GM12878 (cell line): ENCODE results near the gene SPDYE4. TPM values are rescaled to one million over a fixed set of nuclear protein-coding genes. Genes with fewer than 3 reads are reported as not detected.

Experiments
- ATAC-seq: fragments of 200-7000 bp; cut with Tn5 transposase; 3 replicates; pipeline ENCODE4 v1.9.1; 2020; ENCODE audit warnings: mild to moderate bottlenecking, moderate library complexity
- BruUV-seq: library from RNA; stranded (reverse); fragments of 400-500 nt; replicated peaks from 2 replicates; lab custom pipeline; 2021; lab: Mats Ljungman, UMichigan
- CTCF ChIA-PET: fragments of 300-600 bp; sonication (Branson Sonifier 250); formaldehyde crosslinking; extraction: SDS; loops from one replicate; lab custom pipeline; 2021; ENCODE audit warnings: inconsistent platforms; lab: Yijun Ruan, JAX
- POLR2A ChIA-PET: fragments of 350-600 bp; formaldehyde crosslinking; extraction: SDS; loops from one replicate; lab custom pipeline; 2021; ENCODE audit warnings: inconsistent platforms; lab: Charles Lee
- RAD21 ChIA-PET: fragments of 300-600 bp; sonication (Branson Sonifier 250); formaldehyde crosslinking; loops from one replicate; lab custom pipeline; 2023; ENCODE audit warnings: antibody characterized with exemption; ENCODE audit not compliant: unreplicated experiment; lab: Charles Lee
- SMC1A ChIA-PET: fragments of 300-600 bp; sonication (Branson Sonifier 250); formaldehyde crosslinking; loops from one replicate; lab custom pipeline; 2023; ENCODE audit not compliant: unreplicated experiment, uncharacterized antibody; lab: Charles Lee
- DNase-seq: peaks from one replicate; pipeline ENCODE4 v3.0.0-alpha.2; 2011; ENCODE audit warnings: low read depth, low spot score
- FAIRE-seq: peaks from 3 replicates; lab custom pipeline; 2011; peaks lifted over from hg19 to GRCh38; lab: Jason Lieb, UNC
- H2AFZ ChIP-seq: 2 replicates; pipeline ENCODE4 v1.6.0; 2011; ENCODE audit warnings: low read depth, low read length, control low read depth; ENCODE audit not compliant: control insufficient read depth
- H3K27ac ChIP-seq: 2 replicates; pipeline ENCODE4 v1.5.1; 2011; ENCODE audit warnings: control low read depth; ENCODE audit not compliant: control insufficient read depth, insufficient read depth
- H3K27me3 ChIP-seq, 2 experiments: replicated peaks in 1 of 2; 2 replicates each; pipeline versions ENCODE4 v1.6.0 to v1.6.1; 2011; ENCODE audit warnings: low read length in 1 of 2; ENCODE audit not compliant: control insufficient read depth in 2 of 2, insufficient read depth in 2 of 2
- H3K36me3 ChIP-seq, 2 experiments: 2 replicates each; pipeline ENCODE4 v1.5.1; 2011; ENCODE audit warnings: low read length in 1 of 2; ENCODE audit not compliant: control insufficient read depth in 2 of 2, insufficient read depth in 2 of 2
- H3K4me1 ChIP-seq: 2 replicates; pipeline ENCODE4 v1.6.1; 2011; ENCODE audit warnings: mild to moderate bottlenecking, low read length, moderate library complexity, mixed read lengths; ENCODE audit not compliant: control insufficient read depth, insufficient read depth
- H3K4me2 ChIP-seq: 2 replicates; pipeline ENCODE4 v1.6.0; 2011; ENCODE audit warnings: control low read depth; ENCODE audit not compliant: control insufficient read depth, insufficient read depth
- H3K4me3 ChIP-seq: fragments of 200-600 bp; sonication (generic); 2 replicates; pipeline ENCODE4 v1.5.1; 2016
- H3K79me2 ChIP-seq: 2 replicates; pipeline ENCODE4 v1.6.0; 2011; ENCODE audit warnings: low read length; ENCODE audit not compliant: control insufficient read depth, insufficient read depth
- H3K9ac ChIP-seq: 2 replicates; pipeline ENCODE4 v1.8.0; 2011; ENCODE audit warnings: low read length, control low read depth, mixed read lengths; ENCODE audit not compliant: control insufficient read depth, insufficient read depth
- H3K9me3 ChIP-seq: replicated peaks from 3 replicates; pipeline ENCODE4 v1.5.1; 2011; ENCODE audit warnings: mild to moderate bottlenecking, low read length; ENCODE audit not compliant: control insufficient read depth, insufficient read depth
- H4K20me1 ChIP-seq: 2 replicates; pipeline ENCODE4 v1.6.0; 2011; ENCODE audit not compliant: control insufficient read depth, insufficient read depth
- EED ChIP-seq: sonication (generic); IDR thresholded peaks from 2 replicates; pipeline ENCODE4 v1.6.1; 2016; ENCODE audit warnings: antibody characterized with exemption, low read depth
- ETV6 ChIP-seq, 2 experiments: fragments of 450-650 bp in 1 of 2; IDR thresholded peaks in 1 of 2; conservative IDR thresholded peaks in 1 of 2; 2 replicates each; pipeline ENCODE4 v1.6.1; 2014; ENCODE audit warnings: antibody characterized with exemption in 1 of 2, borderline replicate concordance in 1 of 2, low read depth in 1 of 2, mild to moderate bottlenecking in 1 of 2, moderate library complexity in 1 of 2
- EZH2 ChIP-seq: IDR thresholded peaks from 2 replicates; pipeline ENCODE4 v1.6.1; 2012; ENCODE audit warnings: low read depth, mild to moderate bottlenecking, control low read depth, inconsistent platforms, low read length, borderline replicate concordance; ENCODE audit not compliant: control insufficient read depth
- HDAC6 ChIP-seq: fragments of 200-600 bp; sonication (generic); IDR thresholded peaks from one replicate; pipeline ENCODE4 v1.8.0; 2017; ENCODE audit warnings: antibody characterized with exemption; ENCODE audit not compliant: unreplicated experiment
- NRF1 ChIP-seq: conservative IDR thresholded peaks from 2 replicates; pipeline ENCODE4 v1.6.1; 2011; ENCODE audit warnings: mild to moderate bottlenecking, low read depth, low read length, improper control_type of control experiment
- SMAD5 ChIP-seq: IDR thresholded peaks from 2 replicates; pipeline ENCODE4 v1.6.1; 2016; ENCODE audit warnings: antibody characterized with exemption, low read depth
- SRF ChIP-seq, 2 experiments: IDR thresholded peaks; 2 replicates each; pipeline ENCODE4 v1.6.1; 2011; ENCODE audit warnings: low read depth in 2 of 2, low read length in 2 of 2, mild to moderate bottlenecking in 1 of 2, moderate library complexity in 1 of 2
- STAT3 ChIP-seq: IDR thresholded peaks from 2 replicates; pipeline ENCODE4 v1.6.1; 2011; ENCODE audit warnings: low read depth, low read length, improper control_type of control experiment
- TCF3 ChIP-seq: IDR thresholded peaks from 2 replicates; pipeline ENCODE4 v1.6.1; 2012; ENCODE audit warnings: low read depth, mild to moderate bottlenecking, low read length, borderline replicate concordance; ENCODE audit not compliant: insufficient read depth
- ZBTB11 ChIP-seq: fragments of 450-650 bp; formaldehyde crosslinking; IDR thresholded peaks from 2 replicates; pipeline ENCODE4 v1.5.0; 2022; ENCODE audit warnings: mild to moderate bottlenecking, missing genetic modification characterization
- ZNF274 ChIP-seq: IDR thresholded peaks from one replicate; pipeline ENCODE4 v1.8.0; 2011; ENCODE audit not compliant: insufficient read length, insufficient read depth
- WGBS: methylation state at CpG from one replicate; pipeline ENCODE4 v1.1.6; 2016; ENCODE audit warnings: low lambda C conversion rate; ENCODE audit not compliant: insufficient replicate concordance, insufficient coverage; ENCODE audit errors: missing lambda C conversion rate; 5-methylcytosine and 5-hydroxymethylcytosine counted together
- in situ Hi-C: fragments of 300-500 bp; cut with MboI; formaldehyde crosslinking; loops from 9 replicates; pipeline ENCODE4 v1.14.3; 2018; ENCODE audit warnings: mixed read lengths
- intact Hi-C: fragments of 100-400 bp; cut with micrococcal nuclease; formaldehyde crosslinking; loops from one replicate; pipeline ENCODE4 v1.14.2; 2022; ENCODE audit not compliant: unreplicated experiment
- polyA plus RNA-seq, 11 experiments: library from polyadenylated mRNA; depleted of rRNA in 4 of 11; unstranded in 6 of 11; stranded (reverse) in 5 of 11; fragments of >200 nt; fragmentation: Nextera tagmentation in 4 of 11; fragmentation: Illumina TruSeq in 1 of 11; extraction: Ambion mirVana in 4 of 11; extraction: Trizol in 1 of 11; gene quantifications; 1 replicate in 1 of 11; 2 replicates in 10 of 11; pipeline versions ENCODE4 v1.2.1 to v1.2.3, GENCODE V29; 2011 to 2016; ENCODE audit warnings: inconsistent platforms in 2 of 11, missing spikeins in 2 of 11, low read depth in 1 of 11
- total RNA-seq, 4 experiments: library from RNA; depleted of rRNA in 3 of 4; stranded (reverse); fragments of >200 nt in 3 of 4; fragmentation: Illumina TruSeq in 1 of 4; extraction: Trizol in 1 of 4; gene quantifications; 2 replicates each; pipeline versions ENCODE4 v1.2.1 to v1.2.3, GENCODE V29; 2013 to 2021
- TF ChIP-seq, protein P1 (sequence below): fragments of 450-650 bp; IDR thresholded peaks from 2 replicates; pipeline ENCODE4 v1.6.1; 2014; ENCODE audit warnings: mild to moderate bottlenecking
- TF ChIP-seq, protein P2 (sequence below): IDR thresholded peaks from 2 replicates; pipeline ENCODE4 v1.6.1; 2012; ENCODE audit warnings: low read depth, low read length, improper control_type of control experiment

The SPDYE4 gene
- total and polyA plus RNA-seq, 10 of the 15 experiments (the other 5 are each of a cell fraction or from before 2014, with no cell fraction given): 0.07 to 0.18 TPM; not detected in 8

DNA sequence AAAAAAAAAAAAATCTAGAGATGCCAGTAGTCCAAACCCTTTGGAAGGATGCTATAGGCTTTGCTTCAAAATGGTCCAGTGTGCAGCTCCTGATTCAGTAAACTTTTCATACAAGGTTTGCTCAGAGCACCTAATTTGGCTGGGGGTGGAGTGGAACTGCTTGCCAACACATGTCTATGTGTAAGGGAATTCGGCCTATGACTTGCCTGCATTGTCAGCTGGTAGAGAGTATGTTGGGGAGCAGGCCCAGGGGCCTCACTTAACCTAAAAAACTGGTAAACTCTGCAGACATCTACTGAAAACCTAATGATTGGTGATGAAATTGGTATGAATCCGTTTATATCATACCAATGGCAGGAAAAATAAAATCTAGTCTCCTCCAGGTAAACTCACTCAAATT is 42.3 kb upstream of the SPDYE4 start:
- peaks cover 38 to 47% of the 10 kb centered on the region in 2 experiments for H3K36me3 ChIP-seq
- no peaks in the 10 kb centered on the region for H3K9me3 ChIP-seq
- H3K4me2 ChIP-seq: no peak overlapping the region
- no peak for ATAC-seq
- in situ Hi-C loops (no loop called here), intact Hi-C loops (loop anchor here (10.0 kb wide), 1 partner anchor 194 kb away; no protein-coding TSS in a partner anchor)
- peaks cover 9% of the 10 kb centered on the region for H3K4me1 ChIP-seq
- 58% methylated on average over 2 of the region's 2 CpGs for WGBS
- H3K79me2 ChIP-seq: no peaks in the 10 kb centered on the region
- no peak for FAIRE-seq
- POLR2A ChIA-PET: no interaction called here
- SMC1A ChIA-PET: interaction anchor here (0.7 to 2.1 kb wide), 3 partner anchors 15 to 196 kb away, joined by 3 to 5 read pairs (median 3); no protein-coding TSS in a partner anchor
- CTCF ChIA-PET: interaction anchor here (0.7 to 1.5 kb wide), 2 partner anchors 13 to 33 kb away, joined by 3 to 4 read pairs; no protein-coding TSS in a partner anchor
- H3K9ac ChIP-seq: no peak overlapping the region
- no peak for TF ChIP-seq ZNF274
- no peak for TF ChIP-seq SRF (IDR thresholded peaks at IDR 0.05; ENCODE audit: low read depth in 2 of 2, low read length in 2 of 2)
- no peak for TF ChIP-seq ETV6 (conservative IDR thresholded peaks at IDR 0.05 in 1 of 2, IDR thresholded peaks at IDR 0.05 in 1 of 2; ENCODE audit: borderline replicate concordance in 1 of 2, low read depth in 1 of 2)
- TF ChIP-seq, protein P1, sequence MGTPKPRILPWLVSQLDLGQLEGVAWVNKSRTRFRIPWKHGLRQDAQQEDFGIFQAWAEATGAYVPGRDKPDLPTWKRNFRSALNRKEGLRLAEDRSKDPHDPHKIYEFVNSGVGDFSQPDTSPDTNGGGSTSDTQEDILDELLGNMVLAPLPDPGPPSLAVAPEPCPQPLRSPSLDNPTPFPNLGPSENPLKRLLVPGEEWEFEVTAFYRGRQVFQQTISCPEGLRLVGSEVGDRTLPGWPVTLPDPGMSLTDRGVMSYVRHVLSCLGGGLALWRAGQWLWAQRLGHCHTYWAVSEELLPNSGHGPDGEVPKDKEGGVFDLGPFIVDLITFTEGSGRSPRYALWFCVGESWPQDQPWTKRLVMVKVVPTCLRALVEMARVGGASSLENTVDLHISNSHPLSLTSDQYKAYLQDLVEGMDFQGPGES: no peak
- no peak for TF ChIP-seq ZBTB11
- TF ChIP-seq EED: no peak
- TF ChIP-seq TCF3: no peak
- no peak for TF ChIP-seq STAT3
- TF ChIP-seq SMAD5: no peak
- TF ChIP-seq NRF1: no peak
- TF ChIP-seq, protein P2, sequence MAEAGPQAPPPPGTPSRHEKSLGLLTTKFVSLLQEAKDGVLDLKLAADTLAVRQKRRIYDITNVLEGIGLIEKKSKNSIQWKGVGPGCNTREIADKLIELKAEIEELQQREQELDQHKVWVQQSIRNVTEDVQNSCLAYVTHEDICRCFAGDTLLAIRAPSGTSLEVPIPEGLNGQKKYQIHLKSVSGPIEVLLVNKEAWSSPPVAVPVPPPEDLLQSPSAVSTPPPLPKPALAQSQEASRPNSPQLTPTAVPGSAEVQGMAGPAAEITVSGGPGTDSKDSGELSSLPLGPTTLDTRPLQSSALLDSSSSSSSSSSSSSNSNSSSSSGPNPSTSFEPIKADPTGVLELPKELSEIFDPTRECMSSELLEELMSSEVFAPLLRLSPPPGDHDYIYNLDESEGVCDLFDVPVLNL: no peak
- no peak for TF ChIP-seq EZH2
- TF ChIP-seq HDAC6: no peak
- BruUV-seq: no TSS peak
- RAD21 ChIA-PET: no interaction called here
- no peak overlapping the region for H3K4me3 ChIP-seq
- DNase-seq: no peak
- H3K27ac ChIP-seq: no peak overlapping the region
- no peaks in the 10 kb centered on the region for H4K20me1 ChIP-seq
- H3K27me3 ChIP-seq: no peaks in the 10 kb centered on the region
- H2AFZ ChIP-seq: no peak overlapping the region
